Measurements from ENCODE around the gene CCDC71. TPM values are rescaled to one million over a fixed set of nuclear protein-coding genes. Genes with fewer than 3 reads are reported as not detected.
A peak's percentile ranks its signal among the peaks of the same experiment; 100 is the strongest.

Gene CCDC71
- total RNA-seq, 1 experiment from 2014 or later = 17.8 TPM

DNA sequence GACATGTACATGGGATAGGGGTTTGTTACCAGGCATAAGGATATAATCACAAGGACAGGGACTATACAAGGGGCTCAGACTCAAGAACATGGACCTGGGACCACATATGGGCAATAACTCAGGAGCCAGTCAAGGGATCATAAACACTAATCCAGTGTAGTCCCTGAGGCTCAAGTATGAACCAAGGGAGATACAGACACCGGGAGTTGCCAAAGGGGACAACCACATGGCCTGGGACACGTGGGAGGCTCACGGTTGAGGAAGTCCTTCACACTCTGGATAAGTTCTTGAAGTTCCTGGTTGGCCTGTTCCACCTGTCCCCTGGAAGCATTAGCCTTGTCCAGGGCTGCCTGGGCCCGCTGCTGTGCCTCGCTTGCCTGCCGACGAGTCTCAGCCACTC is 43.7 kb downstream of the CCDC71 start:
- no peaks in the 10 kb centered on the region for H4K20me1 ChIP-seq (ENCODE audit: insufficient read depth)
- CTCF ChIA-PET = no interaction called here
- H2AFZ ChIP-seq = no peak overlapping the region

GRCh38 chr3:49122022-49122421 is 44.1 kb downstream of the CCDC71 start:
- ChIA-PET POLR2A (ENCODE audit: unreplicated experiment) (no interaction called here), CTCF (no interaction called here)
- no peaks in the 10 kb centered on the region for H4K20me1 ChIP-seq (ENCODE audit: insufficient read depth)
- H3K36me3 ChIP-seq (ENCODE audit: low read depth) = peaks cover 11% of the 10 kb centered on the region; the same call in 1 of the 2 replicates
- H2AFZ ChIP-seq = no peak overlapping the region
- TF ChIP-seq CTCF (conservative IDR thresholded peaks at IDR 0.05) = no peak
- TF ChIP-seq EZH2 (IDR thresholded peaks at IDR 0.05; ENCODE audit: low read depth) = no peak
- no peak overlapping the region for H3K27ac ChIP-seq
- peaks cover 10% of the 10 kb centered on the region for H3K4me1 ChIP-seq (replicated peaks; ENCODE audit: insufficient read depth)
- intact Hi-C loops (cut with micrococcal nuclease; ENCODE audit: unreplicated experiment) = no loop called here
- no peaks in the 10 kb centered on the region for H3K27me3 ChIP-seq (ENCODE audit: insufficient read depth, low read depth)
- H3K9me3 ChIP-seq (ENCODE audit: insufficient read depth, low read depth) = no peaks in the 10 kb centered on the region
- DNase-seq = no peak
- H3K4me3 ChIP-seq = no peak overlapping the region
- no TSS peak for BruUV-seq (replicated peaks)
- H3K4me2 ChIP-seq = no peak overlapping the region
- peaks cover 26% of the 10 kb centered on the region for H3K79me2 ChIP-seq (ENCODE audit: low read depth)
- H3F3A ChIP-seq (ENCODE audit: insufficient read depth, low read depth) = peaks cover 29% of the 10 kb centered on the region
- H3K9me2 ChIP-seq (ENCODE audit: insufficient read depth) = no peaks in the 10 kb centered on the region

More for the DNA sequence above, 43.7 kb downstream of the CCDC71 start:
- H3K79me2 ChIP-seq (ENCODE audit: low read depth) = peaks cover 26% of the 10 kb centered on the region
- BruUV-seq (replicated peaks) = no TSS peak
- peaks cover 29% of the 10 kb centered on the region for H3F3A ChIP-seq (ENCODE audit: insufficient read depth, low read depth)
- DNase-seq = no peak
- peaks cover 10% of the 10 kb centered on the region for H3K4me1 ChIP-seq (replicated peaks; ENCODE audit: insufficient read depth)
- peaks cover 11% of the 10 kb centered on the region; the same call in 1 of the 2 replicates for H3K36me3 ChIP-seq (ENCODE audit: low read depth)
- H3K9me2 ChIP-seq (ENCODE audit: insufficient read depth) = no peaks in the 10 kb centered on the region
- no peaks in the 10 kb centered on the region for H3K27me3 ChIP-seq (ENCODE audit: insufficient read depth, low read depth)
- H3K9me3 ChIP-seq (ENCODE audit: insufficient read depth, low read depth) = no peaks in the 10 kb centered on the region
- POLR2A ChIA-PET (ENCODE audit: unreplicated experiment) = no interaction called here
- intact Hi-C loops (cut with micrococcal nuclease; ENCODE audit: unreplicated experiment) = no loop called here
- H3K4me2 ChIP-seq = no peak overlapping the region
- no peak for TF ChIP-seq EZH2 (IDR thresholded peaks at IDR 0.05; ENCODE audit: low read depth)
- TF ChIP-seq CTCF (conservative IDR thresholded peaks at IDR 0.05) = no peak
- no peak overlapping the region for H3K27ac ChIP-seq
- H3K4me3 ChIP-seq = no peak overlapping the region

DNA sequence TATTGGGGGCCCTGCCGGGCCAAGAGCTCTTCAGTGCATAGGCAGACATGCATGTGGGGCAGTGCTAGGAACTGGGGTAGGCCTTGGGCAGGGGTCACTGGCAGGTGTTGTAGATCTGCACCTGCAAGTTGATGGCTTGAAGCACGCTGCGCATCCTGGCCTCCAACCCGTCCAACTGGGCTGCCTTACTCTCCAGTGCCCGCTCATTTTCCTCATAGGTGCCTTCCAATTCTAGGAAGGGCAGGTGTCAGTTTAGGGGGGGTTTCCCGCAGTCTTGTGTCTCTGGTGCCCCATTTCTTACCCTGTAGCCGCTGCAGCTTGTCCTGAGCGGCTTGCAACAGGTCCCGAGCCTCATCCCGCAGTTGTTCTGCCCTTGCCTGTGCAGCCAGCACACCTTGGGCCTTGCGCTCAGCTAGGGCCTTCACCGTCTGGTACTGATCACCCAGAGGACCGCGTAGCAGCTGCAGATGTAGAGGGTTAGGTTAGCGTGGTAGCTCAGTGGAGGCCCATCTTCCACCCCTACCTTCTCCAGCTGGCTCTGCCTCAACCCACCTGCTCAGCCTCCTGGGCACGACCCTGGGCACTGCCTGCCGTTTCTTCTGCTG is 44.9 kb downstream of the CCDC71 start:
- TF ChIP-seq CTCF (conservative IDR thresholded peaks at IDR 0.05) (no peak), EZH2 (IDR thresholded peaks at IDR 0.05; ENCODE audit: low read depth) (no peak)
- Histone ChIP-seq H3F3A (ENCODE audit: insufficient read depth, low read depth) (peaks cover 29% of the 10 kb centered on the region), H3K4me2 (peak overlapping the region; percentile 99; the same call in 1 of the 2 replicates), H3K9me2 (ENCODE audit: insufficient read depth) (no peaks in the 10 kb centered on the region), H3K4me3 (peak overlapping the region; percentile 69), H3K79me2 (ENCODE audit: low read depth) (peaks cover 26% of the 10 kb centered on the region), H3K27ac (peak overlapping the region; percentile 76), H3K9me3 (ENCODE audit: insufficient read depth, low read depth) (no peaks in the 10 kb centered on the region), H3K36me3 (ENCODE audit: low read depth) (peaks cover 11% of the 10 kb centered on the region; the same call in 1 of the 2 replicates), H3K4me1 (replicated peaks; ENCODE audit: insufficient read depth) (peaks cover 10% of the 10 kb centered on the region), H4K20me1 (ENCODE audit: insufficient read depth) (no peaks in the 10 kb centered on the region), H2AFZ (no peak overlapping the region), H3K27me3 (ENCODE audit: insufficient read depth, low read depth) (no peaks in the 10 kb centered on the region)
- intact Hi-C loops (cut with micrococcal nuclease; ENCODE audit: unreplicated experiment) = no loop called here
- ChIA-PET CTCF (interaction anchor here (0.6 to 0.9 kb wide), 2 partner anchors 27 to 437 kb away, joined by 3 to 4 read pairs; partner anchors contain the start of gene QRICH1), POLR2A (ENCODE audit: unreplicated experiment) (interaction anchor here (0.5 to 0.9 kb wide), 10 partner anchors 10 to 1265 kb away, joined by 3 to 6 read pairs (median 4); partner anchors contain the start of gene LAMB2)
- BruUV-seq (replicated peaks) = no TSS peak
- no peak for DNase-seq
